ENCODE measurements around the gene NR2F1.

NR2F1 gene

DNA sequence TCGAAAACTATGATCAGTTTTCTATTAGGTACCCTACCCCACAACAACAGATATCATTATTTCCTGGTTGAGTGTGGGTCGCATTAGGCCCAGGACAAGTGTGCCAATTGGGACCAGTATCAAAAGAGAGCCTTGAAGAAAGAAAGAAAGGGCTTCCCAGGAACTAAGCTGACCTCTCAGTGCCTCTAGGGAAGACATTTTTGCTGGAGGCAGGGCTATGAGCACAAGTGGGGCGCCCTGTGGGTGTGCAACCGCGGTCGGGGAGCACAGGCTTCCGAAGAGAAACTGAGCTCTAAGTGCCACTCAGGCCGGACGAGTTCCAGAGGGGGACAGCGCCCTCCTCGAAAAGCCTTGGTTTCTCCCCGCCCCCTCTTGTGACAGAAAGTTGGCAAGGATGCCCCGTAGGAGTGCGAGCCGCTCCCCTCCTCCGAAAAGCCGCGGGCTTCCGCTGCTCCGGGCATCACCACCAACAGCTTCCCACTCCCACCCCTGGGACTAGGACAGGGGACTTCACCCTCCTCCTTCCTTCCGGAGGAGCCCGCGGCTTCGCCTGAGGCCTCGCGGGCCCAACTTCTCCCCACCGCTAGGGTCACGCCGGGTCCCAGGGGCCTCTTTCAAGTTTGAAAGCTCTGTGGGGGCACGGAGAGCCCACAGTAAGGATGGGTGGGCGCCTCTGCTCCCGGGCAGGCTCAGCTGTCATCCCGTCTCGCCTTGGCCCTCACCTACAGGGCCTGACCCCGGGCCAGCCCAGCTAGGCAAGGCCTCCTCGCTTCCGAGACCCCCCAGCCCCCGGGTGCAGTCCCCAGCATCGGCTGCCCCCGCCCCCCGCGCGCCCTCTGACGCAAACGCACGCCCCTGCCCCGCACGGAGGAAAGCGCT is 4.0 kb upstream of the NR2F1 start:
- Histone ChIP-seq H3K36me3 (ENCODE audit: control insufficient read depth in 1 of 2, insufficient read depth in 2 of 2, low read length in 2 of 2) (no peaks in the 10 kb centered on the region), H3K4me3 (ENCODE audit: low read depth in 1 of 2, low read length in 2 of 2) (peak overlapping the region; percentile 50 to 79), H3K9ac (ENCODE audit: low read depth in 1 of 2, low read length in 2 of 2) (peak overlapping the region in 1 of 2 donors; percentile 50), H3K9me3 (ENCODE audit: control insufficient read depth in 1 of 2, low read length in 2 of 2) (no peaks in the 10 kb centered on the region), H3K27ac (ENCODE audit: low read depth, low read length) (peak overlapping the region; percentile 66), H3K4me1 (ENCODE audit: control insufficient read depth in 1 of 2, insufficient read depth in 2 of 2, low read length in 2 of 2) (peaks cover 20 to 26% of the 10 kb centered on the region in 2 donors), H3K27me3 (ENCODE audit: control insufficient read depth in 1 of 2, insufficient read depth in 2 of 2, low read length in 2 of 2) (peaks cover 63 to 87% of the 10 kb centered on the region in 2 donors)

DNA sequence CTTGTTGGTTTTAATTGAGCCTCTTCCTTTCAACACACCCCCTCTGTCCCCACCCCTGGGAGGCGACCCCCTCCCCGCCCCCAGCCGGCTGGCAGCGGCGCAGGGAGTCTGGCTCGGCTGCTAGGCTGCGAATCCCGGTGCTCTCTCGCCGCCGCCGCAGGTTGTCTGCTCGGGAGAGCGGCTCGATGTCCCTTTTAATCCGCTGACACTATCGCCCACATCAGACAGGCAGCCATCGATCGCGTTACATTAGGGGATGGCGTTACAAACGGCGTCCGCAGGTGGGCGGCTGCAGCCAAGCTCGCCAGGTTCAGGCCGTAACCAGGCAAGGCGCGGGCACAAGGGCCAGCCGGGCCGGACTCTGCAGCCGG is 3.3 kb upstream of the NR2F1 start:
- H3K36me3 ChIP-seq (ENCODE audit: control insufficient read depth in 1 of 2, insufficient read depth in 2 of 2, low read length in 2 of 2), result no peaks in the 10 kb centered on the region
- peak overlapping the region; percentile 44 to 65 for H3K9ac ChIP-seq (ENCODE audit: low read depth in 1 of 2, low read length in 2 of 2)
- peaks cover 58 to 81% of the 10 kb centered on the region in 2 donors for H3K27me3 ChIP-seq (ENCODE audit: control insufficient read depth in 1 of 2, insufficient read depth in 2 of 2, low read length in 2 of 2)
- H3K9me3 ChIP-seq (ENCODE audit: control insufficient read depth in 1 of 2, low read length in 2 of 2), result no peaks in the 10 kb centered on the region
- H3K4me3 ChIP-seq (ENCODE audit: low read depth in 1 of 2, low read length in 2 of 2), result peak overlapping the region; percentile 79 to 83
- H3K4me1 ChIP-seq (ENCODE audit: control insufficient read depth in 1 of 2, insufficient read depth in 2 of 2, low read length in 2 of 2), result peaks cover 20 to 26% of the 10 kb centered on the region in 2 donors
- H3K27ac ChIP-seq (ENCODE audit: low read depth, low read length), result peak overlapping the region; percentile 80

DNA sequence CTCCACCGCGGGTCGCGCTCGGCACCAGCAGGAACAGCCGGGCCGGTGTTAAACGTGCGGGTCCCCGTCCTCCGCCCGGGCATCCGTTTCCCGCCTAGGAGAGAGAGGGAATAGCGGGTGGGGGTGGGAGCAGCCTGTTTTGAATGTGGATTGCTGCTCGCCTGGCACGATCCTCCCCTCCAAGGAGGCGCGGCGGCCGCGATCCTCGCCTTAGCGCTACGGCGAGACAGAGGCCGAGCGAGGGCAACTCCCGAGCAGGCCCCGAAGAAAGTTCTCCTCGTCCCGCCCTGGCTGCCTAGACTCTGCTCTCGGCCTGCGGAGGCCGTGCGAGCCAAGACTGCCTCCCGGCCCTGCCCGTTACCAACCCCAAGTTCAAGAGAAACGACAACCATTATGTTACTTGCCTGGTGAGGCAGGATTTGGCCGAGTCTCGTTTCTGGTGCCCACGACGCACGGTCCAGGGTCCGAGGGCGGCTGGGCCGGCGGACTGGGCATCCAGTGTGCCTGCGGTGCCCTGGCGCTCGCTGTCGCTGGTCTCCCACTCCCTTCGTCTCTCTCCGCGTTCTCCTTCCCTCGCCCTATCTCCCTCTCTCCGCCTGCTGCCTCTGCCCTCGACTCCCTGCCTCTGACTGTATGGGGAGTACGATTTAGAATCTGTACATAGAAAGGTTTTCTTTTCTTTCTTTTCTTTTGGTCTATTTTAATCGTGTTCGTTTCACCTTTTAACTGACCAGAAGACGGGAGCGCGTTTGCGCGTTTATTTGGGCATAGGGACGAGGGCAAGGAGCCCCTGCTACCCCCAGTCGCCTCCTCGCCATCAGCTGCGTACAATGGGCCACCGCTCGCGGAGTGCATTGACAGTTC is 2.7 kb upstream of the NR2F1 start:
- H3K4me1 ChIP-seq (ENCODE audit: control insufficient read depth in 1 of 2, insufficient read depth in 2 of 2, low read length in 2 of 2), result peaks cover 20 to 26% of the 10 kb centered on the region in 2 donors
- peaks cover 58 to 77% of the 10 kb centered on the region in 2 donors for H3K27me3 ChIP-seq (ENCODE audit: control insufficient read depth in 1 of 2, insufficient read depth in 2 of 2, low read length in 2 of 2)
- no peaks in the 10 kb centered on the region for H3K36me3 ChIP-seq (ENCODE audit: control insufficient read depth in 1 of 2, insufficient read depth in 2 of 2, low read length in 2 of 2)
- H3K9me3 ChIP-seq (ENCODE audit: control insufficient read depth in 1 of 2, low read length in 2 of 2), result no peaks in the 10 kb centered on the region
- H3K4me3 ChIP-seq (ENCODE audit: low read depth in 1 of 2, low read length in 2 of 2), result peak overlapping the region; percentile 79 to 83
- peak overlapping the region; percentile 80 for H3K27ac ChIP-seq (ENCODE audit: low read depth, low read length)
- peak overlapping the region; percentile 44 to 65 for H3K9ac ChIP-seq (ENCODE audit: low read depth in 1 of 2, low read length in 2 of 2)

GRCh38 chr5:93580927-93581445 is 2.0 kb upstream of the NR2F1 start, which contains the start of gene NR2F1-AS1:
TSS of gene NR2F1-AS1 (minus strand) at chr5:93581219.
- Histone ChIP-seq H3K27ac (ENCODE audit: low read depth, low read length) (peak within 1 kb of the TSS; percentile 80), H3K9me3 (ENCODE audit: control insufficient read depth in 1 of 2, low read length in 2 of 2) (no peaks in the 10 kb centered on the region), H3K4me3 (ENCODE audit: low read depth in 1 of 2, low read length in 2 of 2) (peak within 1 kb of the TSS; percentile 79 to 83), H3K27me3 (ENCODE audit: control insufficient read depth in 1 of 2, insufficient read depth in 2 of 2, low read length in 2 of 2) (peaks cover 59 to 77% of the 10 kb centered on the region in 2 donors), H3K4me1 (ENCODE audit: control insufficient read depth in 1 of 2, insufficient read depth in 2 of 2, low read length in 2 of 2) (peaks cover 20 to 26% of the 10 kb centered on the region in 2 donors), H3K36me3 (ENCODE audit: control insufficient read depth in 1 of 2, insufficient read depth in 2 of 2, low read length in 2 of 2) (no peaks in the 10 kb centered on the region), H3K9ac (ENCODE audit: low read depth in 1 of 2, low read length in 2 of 2) (peak within 1 kb of the TSS; percentile 44 to 65)

GRCh38 chr5:93582167-93582462 is 907 bp upstream of the NR2F1 start:
- Histone ChIP-seq H3K36me3 (ENCODE audit: control insufficient read depth in 1 of 2, insufficient read depth in 2 of 2, low read length in 2 of 2) (no peaks in the 10 kb centered on the region), H3K9ac (ENCODE audit: low read depth in 1 of 2, low read length in 2 of 2) (no peak overlapping the region), H3K9me3 (ENCODE audit: control insufficient read depth in 1 of 2, low read length in 2 of 2) (no peaks in the 10 kb centered on the region), H3K27ac (ENCODE audit: low read depth, low read length) (no peak overlapping the region), H3K4me1 (ENCODE audit: control insufficient read depth in 1 of 2, insufficient read depth in 2 of 2, low read length in 2 of 2) (peaks cover 20 to 26% of the 10 kb centered on the region in 2 donors), H3K27me3 (ENCODE audit: control insufficient read depth in 1 of 2, insufficient read depth in 2 of 2, low read length in 2 of 2) (peaks cover 62 to 80% of the 10 kb centered on the region in 2 donors), H3K4me3 (ENCODE audit: low read depth in 1 of 2, low read length in 2 of 2) (peak overlapping the region in 1 of 2 donors; percentile 83)

GRCh38 chr5:93583439-93583767 is 381 bp downstream of the NR2F1 start:
- peak overlapping the region; percentile 60 to 62 for H3K4me3 ChIP-seq (ENCODE audit: low read depth in 1 of 2, low read length in 2 of 2)
- no peaks in the 10 kb centered on the region for H3K9me3 ChIP-seq (ENCODE audit: control insufficient read depth in 1 of 2, low read length in 2 of 2)
- no peak overlapping the region for H3K9ac ChIP-seq (ENCODE audit: low read depth in 1 of 2, low read length in 2 of 2)
- H3K4me1 ChIP-seq (ENCODE audit: control insufficient read depth in 1 of 2, insufficient read depth in 2 of 2, low read length in 2 of 2), result peaks cover 20 to 26% of the 10 kb centered on the region in 2 donors
- peaks cover 62 to 78% of the 10 kb centered on the region in 2 donors for H3K27me3 ChIP-seq (ENCODE audit: control insufficient read depth in 1 of 2, insufficient read depth in 2 of 2, low read length in 2 of 2)
- peak overlapping the region; percentile 20 for H3K27ac ChIP-seq (ENCODE audit: low read depth, low read length)
- no peaks in the 10 kb centered on the region for H3K36me3 ChIP-seq (ENCODE audit: control insufficient read depth in 1 of 2, insufficient read depth in 2 of 2, low read length in 2 of 2)

GRCh38 chr5:93583768-93584595 is 960 bp downstream of the NR2F1 start:
- peaks cover 20 to 26% of the 10 kb centered on the region in 2 donors for H3K4me1 ChIP-seq (ENCODE audit: control insufficient read depth in 1 of 2, insufficient read depth in 2 of 2, low read length in 2 of 2)
- H3K36me3 ChIP-seq (ENCODE audit: control insufficient read depth in 1 of 2, insufficient read depth in 2 of 2, low read length in 2 of 2), result no peaks in the 10 kb centered on the region
- H3K9me3 ChIP-seq (ENCODE audit: control insufficient read depth in 1 of 2, low read length in 2 of 2), result no peaks in the 10 kb centered on the region
- peaks cover 60 to 76% of the 10 kb centered on the region in 2 donors for H3K27me3 ChIP-seq (ENCODE audit: control insufficient read depth in 1 of 2, insufficient read depth in 2 of 2, low read length in 2 of 2)
- H3K9ac ChIP-seq (ENCODE audit: low read depth in 1 of 2, low read length in 2 of 2), result no peak overlapping the region
- peak overlapping the region; percentile 60 to 62 for H3K4me3 ChIP-seq (ENCODE audit: low read depth in 1 of 2, low read length in 2 of 2)
- peak overlapping the region; percentile 20 for H3K27ac ChIP-seq (ENCODE audit: low read depth, low read length)

DNA sequence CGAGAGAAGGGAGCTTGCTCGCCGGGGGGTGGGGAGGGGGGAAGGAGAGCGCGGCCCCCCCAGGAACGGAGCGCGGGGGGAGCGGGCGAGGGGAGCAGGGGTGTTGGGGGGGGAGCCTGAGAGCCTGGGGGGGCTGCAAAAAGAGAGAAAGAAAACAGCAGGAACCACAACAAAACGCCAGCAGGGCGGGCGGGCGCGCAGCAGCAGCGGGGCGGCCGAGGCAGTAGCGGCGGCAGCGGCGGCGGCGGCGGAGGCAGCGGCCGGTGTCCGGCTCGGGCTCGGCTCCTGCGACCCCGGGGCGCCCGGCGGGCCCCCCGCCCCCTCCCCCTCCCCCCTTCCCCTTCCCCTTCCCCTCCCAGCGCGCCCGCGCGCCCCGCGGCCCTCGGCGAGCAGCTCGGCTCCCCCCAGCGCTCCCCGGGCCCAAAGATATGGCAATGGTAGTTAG is 1.6 kb downstream of the NR2F1 start:
- Histone ChIP-seq H3K4me1 (ENCODE audit: control insufficient read depth in 1 of 2, insufficient read depth in 2 of 2, low read length in 2 of 2) (peaks cover 20 to 25% of the 10 kb centered on the region in 2 donors), H3K4me3 (ENCODE audit: low read depth in 1 of 2, low read length in 2 of 2) (peak overlapping the region in 1 of 2 donors; percentile 68), H3K36me3 (ENCODE audit: control insufficient read depth in 1 of 2, insufficient read depth in 2 of 2, low read length in 2 of 2) (no peaks in the 10 kb centered on the region), H3K27me3 (ENCODE audit: control insufficient read depth in 1 of 2, insufficient read depth in 2 of 2, low read length in 2 of 2) (peaks cover 57 to 76% of the 10 kb centered on the region in 2 donors), H3K9me3 (ENCODE audit: control insufficient read depth in 1 of 2, low read length in 2 of 2) (no peaks in the 10 kb centered on the region), H3K27ac (ENCODE audit: low read depth, low read length) (no peak overlapping the region), H3K9ac (ENCODE audit: low read depth in 1 of 2, low read length in 2 of 2) (no peak overlapping the region)

DNA sequence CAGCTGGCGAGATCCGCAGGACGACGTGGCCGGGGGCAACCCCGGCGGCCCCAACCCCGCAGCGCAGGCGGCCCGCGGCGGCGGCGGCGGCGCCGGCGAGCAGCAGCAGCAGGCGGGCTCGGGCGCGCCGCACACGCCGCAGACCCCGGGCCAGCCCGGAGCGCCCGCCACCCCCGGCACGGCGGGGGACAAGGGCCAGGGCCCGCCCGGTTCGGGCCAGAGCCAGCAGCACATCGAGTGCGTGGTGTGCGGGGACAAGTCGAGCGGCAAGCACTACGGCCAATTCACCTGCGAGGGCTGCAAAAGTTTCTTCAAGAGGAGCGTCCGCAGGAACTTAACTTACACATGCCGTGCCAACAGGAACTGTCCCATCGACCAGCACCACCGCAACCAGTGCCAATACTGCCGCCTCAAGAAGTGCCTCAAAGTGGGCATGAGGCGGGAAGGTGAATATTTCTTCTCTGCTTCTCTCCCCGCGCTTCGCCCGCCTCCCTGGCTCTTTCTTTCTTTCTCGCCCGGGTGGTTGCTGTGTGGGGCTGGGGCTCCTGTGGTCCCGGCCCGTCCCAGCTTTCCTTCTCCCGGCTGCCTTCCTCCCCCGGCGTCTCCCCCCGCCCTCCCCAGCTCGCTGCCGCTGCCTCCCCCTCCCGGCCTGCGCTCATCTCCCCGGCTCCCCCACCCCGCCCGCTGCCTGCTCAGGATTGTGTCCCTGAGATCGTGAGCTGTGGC is 2.2 kb downstream of the NR2F1 start:
- Histone ChIP-seq H3K27me3 (ENCODE audit: control insufficient read depth in 1 of 2, insufficient read depth in 2 of 2, low read length in 2 of 2) (peaks cover 51 to 70% of the 10 kb centered on the region in 2 donors), H3K27ac (ENCODE audit: low read depth, low read length) (peak overlapping the region; percentile 50)

More for the DNA sequence above, 2.2 kb downstream of the NR2F1 start:
- Histone ChIP-seq H3K36me3 (ENCODE audit: control insufficient read depth in 1 of 2, insufficient read depth in 2 of 2, low read length in 2 of 2) (no peaks in the 10 kb centered on the region), H3K9ac (ENCODE audit: low read depth in 1 of 2, low read length in 2 of 2) (no peak overlapping the region), H3K4me3 (ENCODE audit: low read depth in 1 of 2, low read length in 2 of 2) (peak overlapping the region; percentile 68), H3K9me3 (ENCODE audit: control insufficient read depth in 1 of 2, low read length in 2 of 2) (no peaks in the 10 kb centered on the region), H3K4me1 (ENCODE audit: control insufficient read depth in 1 of 2, insufficient read depth in 2 of 2, low read length in 2 of 2) (peaks cover 14 to 20% of the 10 kb centered on the region in 2 donors)

All from duodenal mucosa (tissue), 2 donors.